ENCODE data around the gene CEBPE. TPM values are rescaled to one million over a fixed set of nuclear protein-coding genes. Genes with fewer than 3 reads are reported as not detected.

CEBPE gene
- polyA plus RNA-seq, 1 of the 3 experiments (the other 2 are of a cell fraction): not detected

- CTCF ChIA-PET: interaction anchor here (1.2 kb wide), 1 partner anchor 15 kb away, joined by 3 read pairs; no protein-coding TSS in a partner anchor
- no peak overlapping the region for H3K9ac ChIP-seq
- H2AFZ ChIP-seq (ENCODE audit: low read depth): no peak overlapping the region
- H3K4me2 ChIP-seq: no peak overlapping the region
- WGBS (ENCODE audit: low lambda C conversion rate): 60% methylated on average over 4 of the region's 4 CpGs
- H3F3A ChIP-seq (replicated peaks; ENCODE audit: insufficient read depth): no peaks in the 10 kb centered on the region
- H3K4me3 ChIP-seq (ENCODE audit: low read depth in 2 of 2, low read length in 1 of 2): no peak overlapping the region
- DNase-seq: no peak
- no peaks in the 10 kb centered on the region for H3K9me3 ChIP-seq
- no peaks in the 10 kb centered on the region for H3K9me2 ChIP-seq
- H3K27me3 ChIP-seq (ENCODE audit: insufficient read depth): peaks cover 4% of the 10 kb centered on the region; the same call in 1 of the 2 replicates
- H3K36me3 ChIP-seq (replicated peaks in 1 of 2; ENCODE audit: control insufficient read depth in 1 of 2, insufficient read depth in 2 of 2, low read length in 1 of 2): no peaks in the 10 kb centered on the region
- H3K79me2 ChIP-seq (ENCODE audit: insufficient read depth): no peaks in the 10 kb centered on the region
- H3K27ac ChIP-seq (ENCODE audit: low read depth in 2 of 2, low read length in 1 of 2): no peak overlapping the region
- H4K20me1 ChIP-seq (ENCODE audit: insufficient read depth): no peaks in the 10 kb centered on the region
- TF ChIP-seq YY1 (IDR thresholded peaks at IDR 0.05; ENCODE audit: low read depth) (no peak), SMC3 (IDR thresholded peaks at IDR 0.05; ENCODE audit: low read depth, low read length) (no peak), EZH2phosphoT487 (IDR thresholded peaks at IDR 0.05; ENCODE audit: borderline replicate concordance, low read depth) (no peak), EP300 (IDR thresholded peaks at IDR 0.05; ENCODE audit: borderline replicate concordance in 1 of 2, low read depth in 1 of 2, low read length in 1 of 2) (no peak), REST (IDR thresholded peaks at IDR 0.05; ENCODE audit: low read depth, low read length) (no peak), CTCF (IDR thresholded peaks at IDR 0.05) (no peak), PBX3 (IDR thresholded peaks at IDR 0.05) (no peak), SIN3A (IDR thresholded peaks at IDR 0.05; ENCODE audit: borderline replicate concordance, low read depth, low read length) (no peak), MAX (IDR thresholded peaks at IDR 0.05; ENCODE audit: low read depth) (no peak), MXI1 (IDR thresholded peaks at IDR 0.05; ENCODE audit: low read depth, low read length) (no peak), MEF2A (IDR thresholded peaks at IDR 0.05; ENCODE audit: borderline replicate concordance, low read depth) (no peak), FOSL2 (IDR thresholded peaks at IDR 0.05; ENCODE audit: borderline replicate concordance, low read depth) (no peak)
- TF ChIP-seq, protein P1, sequence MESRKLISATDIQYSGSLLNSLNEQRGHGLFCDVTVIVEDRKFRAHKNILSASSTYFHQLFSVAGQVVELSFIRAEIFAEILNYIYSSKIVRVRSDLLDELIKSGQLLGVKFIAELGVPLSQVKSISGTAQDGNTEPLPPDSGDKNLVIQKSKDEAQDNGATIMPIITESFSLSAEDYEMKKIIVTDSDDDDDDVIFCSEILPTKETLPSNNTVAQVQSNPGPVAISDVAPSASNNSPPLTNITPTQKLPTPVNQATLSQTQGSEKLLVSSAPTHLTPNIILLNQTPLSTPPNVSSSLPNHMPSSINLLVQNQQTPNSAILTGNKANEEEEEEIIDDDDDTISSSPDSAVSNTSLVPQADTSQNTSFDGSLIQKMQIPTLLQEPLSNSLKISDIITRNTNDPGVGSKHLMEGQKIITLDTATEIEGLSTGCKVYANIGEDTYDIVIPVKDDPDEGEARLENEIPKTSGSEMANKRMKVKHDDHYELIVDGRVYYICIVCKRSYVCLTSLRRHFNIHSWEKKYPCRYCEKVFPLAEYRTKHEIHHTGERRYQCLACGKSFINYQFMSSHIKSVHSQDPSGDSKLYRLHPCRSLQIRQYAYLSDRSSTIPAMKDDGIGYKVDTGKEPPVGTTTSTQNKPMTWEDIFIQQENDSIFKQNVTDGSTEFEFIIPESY (IDR thresholded peaks at IDR 0.05; ENCODE audit: borderline replicate concordance, low read depth): no peak
- no peaks in the 10 kb centered on the region for H3K4me1 ChIP-seq (ENCODE audit: control insufficient read depth in 1 of 2, insufficient read depth in 2 of 2, low read depth in 1 of 2, low read length in 1 of 2)
- POLR2A ChIA-PET: no interaction called here
Measured at GRCh38 chr14:23105348-23105824, 13.7 kb downstream of the CEBPE start.

Measured in SK-N-SH (cell line).